Activated CD4-positive, alpha-beta T cell treated with anti-CD3 and anti-CD28 coated beads, Interleukin-2, amount 50 U/mL, for 48 hours (primary cell): Measurements from ENCODE around the gene PTTG1.

ENCODE experiments used
- DNase-seq, 2 experiments: peaks; one replicate each; pipeline ENCODE4 v3.0.0-alpha.2; 2020

PTTG1 gene

GRCh38 chr5:160456480-160457177 is 35.0 kb downstream of the PTTG1 start:
- DNase-seq: no peak

GRCh38 chr5:160457252-160457651 is 35.6 kb downstream of the PTTG1 start:
- no peak for DNase-seq

DNA sequence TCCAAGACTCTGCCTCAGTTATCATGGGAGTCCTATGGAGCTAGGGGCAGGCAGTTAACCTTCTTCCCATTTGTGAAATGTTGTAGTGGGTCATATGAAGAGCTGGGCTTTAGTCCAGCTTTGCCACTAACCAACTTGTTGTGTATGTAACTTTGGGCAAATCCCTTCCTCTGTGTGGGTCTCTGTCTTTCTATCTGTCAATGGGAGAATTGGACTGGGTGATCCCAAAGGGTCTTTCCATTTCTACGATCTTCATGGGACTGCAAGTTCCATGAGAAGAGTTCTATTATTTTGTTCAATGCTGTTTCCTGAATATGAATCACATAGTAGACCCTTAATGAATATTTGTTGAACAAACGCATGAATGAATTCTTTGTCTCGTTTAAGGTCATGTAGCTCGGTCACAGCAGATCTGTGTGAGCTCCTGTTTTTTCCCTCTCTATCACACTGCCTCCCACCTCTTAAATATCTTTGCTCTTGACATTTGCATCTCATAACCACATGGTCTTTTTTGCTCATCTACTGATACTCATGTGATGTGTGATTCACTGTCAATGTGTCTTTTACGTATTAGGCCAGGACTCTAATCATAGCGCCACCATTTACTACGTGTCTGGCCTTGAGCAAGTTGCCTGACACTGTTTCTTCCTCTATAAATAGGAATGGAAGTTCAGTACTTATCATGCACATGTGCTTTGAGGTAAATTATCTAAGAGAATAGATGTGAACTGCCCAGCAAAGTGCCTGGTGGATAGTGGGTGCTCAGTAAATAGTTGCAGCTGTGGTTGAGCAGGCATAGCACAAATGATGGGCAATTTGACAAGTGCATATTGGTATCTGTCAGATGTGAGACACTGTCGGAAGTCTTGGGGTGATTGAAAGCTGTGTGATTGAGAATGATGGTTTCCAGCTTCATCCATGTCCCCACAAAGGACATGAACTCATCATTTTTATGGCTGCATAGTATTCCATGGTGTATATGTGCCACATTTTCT is 37.4 kb downstream of the PTTG1 start:
- no peak for DNase-seq

GRCh38 chr5:160460377-160461049 is 38.9 kb downstream of the PTTG1 start:
- no peak for DNase-seq

- DNase-seq: no peak
These were observed 39.7 kb downstream of the PTTG1 start for GRCh38 chr5:160461378-160461777.

- DNase-seq: no peak
These were observed 40.5 kb downstream of the PTTG1 start for GRCh38 chr5:160462167-160462566.

GRCh38 chr5:160463227-160463626 is 41.6 kb downstream of the PTTG1 start:
- no peak for DNase-seq

GRCh38 chr5:160463740-160464465 is 42.2 kb downstream of the PTTG1 start:
- no peak for DNase-seq

- no peak for DNase-seq
These were observed 42.8 kb downstream of the PTTG1 start for GRCh38 chr5:160464466-160464797.

GRCh38 chr5:160466116-160466515 is 44.5 kb downstream of the PTTG1 start:
- no peak for DNase-seq

- DNase-seq: no peak
These were observed 45.4 kb downstream of the PTTG1 start for GRCh38 chr5:160466889-160467554.

- DNase-seq: peak; percentile 86 to 90
These were observed 46.1 kb downstream of the PTTG1 start for GRCh38 chr5:160467555-160468362.

DNA sequence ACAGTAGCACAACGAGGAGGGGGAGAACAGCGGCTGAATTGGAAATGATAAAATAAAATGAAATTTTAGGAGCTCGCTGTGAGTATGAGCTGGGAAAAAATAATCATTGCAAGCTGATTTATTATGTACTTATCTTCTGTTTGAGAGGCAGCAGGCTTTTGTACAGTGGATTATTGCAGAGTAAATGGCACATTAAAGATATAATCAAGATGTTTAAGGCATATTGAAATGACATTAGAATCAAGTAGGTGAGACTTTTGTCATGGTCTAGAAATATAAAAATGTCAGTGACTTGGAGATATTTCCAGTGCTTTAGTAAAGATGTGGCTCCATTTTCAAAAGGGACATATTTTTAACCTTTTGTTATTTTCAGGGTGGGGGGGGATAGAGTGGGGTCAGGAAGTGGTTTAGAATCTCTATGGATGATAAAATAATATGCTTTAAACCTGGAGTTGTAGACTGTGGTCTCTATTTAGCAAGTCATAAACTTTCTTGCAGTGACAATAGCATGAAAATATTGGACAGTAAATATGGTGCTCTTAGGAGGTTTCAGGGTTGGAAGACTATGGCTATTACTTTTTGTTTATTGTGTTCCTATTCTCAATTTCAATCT is 46.8 kb downstream of the PTTG1 start:
- DNase-seq: no peak

- no peak for DNase-seq
These were observed 47.8 kb downstream of the PTTG1 start for GRCh38 chr5:160469156-160470144.

- no peak for DNase-seq
These were observed 49.0 kb downstream of the PTTG1 start for GRCh38 chr5:160470437-160471361.

- DNase-seq: no peak
These were observed 50.1 kb downstream of the PTTG1 start for GRCh38 chr5:160471761-160472160.

- DNase-seq: no peak
These were observed 50.8 kb downstream of the PTTG1 start for GRCh38 chr5:160472482-160472881.

- DNase-seq: no peak
These were observed 52.0 kb downstream of the PTTG1 start for GRCh38 chr5:160473681-160474080.
